Neural progenitor cell (in vitro differentiated cells): Measurements from ENCODE around the gene TEX19.

ENCODE experiments used
- CTCF ChIP-seq: fragments of 200-600 bp; sonication (generic); IDR thresholded peaks from 2 replicates; pipeline ENCODE4 v1.5.1; 2017; ENCODE audit warnings: antibody characterized with exemption, mild to moderate bottlenecking
- EZH2 ChIP-seq: fragments of 200-600 bp; sonication (generic); IDR thresholded peaks from 2 replicates; pipeline ENCODE4 v1.6.1; 2017; ENCODE audit warnings: antibody characterized with exemption, mild to moderate bottlenecking, moderate library complexity
- EZH2phosphoT487 ChIP-seq: fragments of 200-600 bp; sonication (generic); IDR thresholded peaks from 2 replicates; pipeline ENCODE4 v1.6.1; 2017; ENCODE audit warnings: antibody characterized with exemption

- no peak for TF ChIP-seq EZH2
- TF ChIP-seq CTCF = no peak
- no peak for TF ChIP-seq EZH2phosphoT487
These were observed 38.6 kb downstream of the TEX19 start for GRCh38 chr17:82397449-82398335.
